Immature natural killer cell (primary cell): Measurements from ENCODE around the gene GID8. TPM values are rescaled to one million over a fixed set of nuclear protein-coding genes. Genes with fewer than 3 reads are reported as not detected.

Experiments used
- DNase-seq, 3 donors: peaks; one replicate each; pipeline ENCODE4 v3.0.0; 2022; ENCODE audit warnings: mixed read lengths in 1 of 3
- H3K27ac Mint-ChIP-seq, 6 donors: one replicate each; pipeline ENCODE4 v1.8.0; 2020; ENCODE audit warnings: mixed read lengths in 6 of 6, mild to moderate bottlenecking in 5 of 6, inconsistent platforms in 4 of 6, moderate library complexity in 3 of 6
- H3K27me3 Mint-ChIP-seq, 3 donors: one replicate each; pipeline ENCODE4 v1.8.0; 2020 to 2021; ENCODE audit warnings: low read depth in 3 of 3, mild to moderate bottlenecking in 3 of 3, mixed read lengths in 3 of 3, moderate library complexity in 3 of 3, inconsistent platforms in 1 of 3
- H3K36me3 Mint-ChIP-seq, 3 donors: one replicate each; pipeline ENCODE4 v1.8.0; 2020; ENCODE audit warnings: mixed read lengths in 3 of 3, inconsistent platforms in 2 of 3, mild to moderate bottlenecking in 2 of 3
- H3K4me1 Mint-ChIP-seq, 2 donors: one replicate each; pipeline ENCODE4 v1.8.0; 2020; ENCODE audit warnings: inconsistent platforms in 2 of 2, mild to moderate bottlenecking in 2 of 2, mixed read lengths in 2 of 2, moderate library complexity in 1 of 2
- H3K4me3 Mint-ChIP-seq, 5 donors: one replicate each; pipeline ENCODE4 v1.8.0; 2020; ENCODE audit warnings: mild to moderate bottlenecking in 5 of 5, mixed read lengths in 5 of 5, inconsistent platforms in 3 of 5, moderate library complexity in 3 of 5
- H3K9me3 Mint-ChIP-seq, 6 donors: one replicate each; pipeline ENCODE4 v1.8.0; 2020; ENCODE audit warnings: mild to moderate bottlenecking in 6 of 6, mixed read lengths in 6 of 6, inconsistent platforms in 4 of 6, moderate library complexity in 3 of 6
- polyA plus RNA-seq, 3 donors: library from polyadenylated mRNA; unstranded; fragments of 300-500 nt; fragmentation: Illumina TruSeq; gene quantifications; one replicate each; pipeline ENCODE4 v1.2.3, GENCODE V29; 2021

The GID8 gene
- polyA plus RNA-seq, 3 donors from 2014 or later = 20.7 to 26.8 (median 21.3) TPM

DNA sequence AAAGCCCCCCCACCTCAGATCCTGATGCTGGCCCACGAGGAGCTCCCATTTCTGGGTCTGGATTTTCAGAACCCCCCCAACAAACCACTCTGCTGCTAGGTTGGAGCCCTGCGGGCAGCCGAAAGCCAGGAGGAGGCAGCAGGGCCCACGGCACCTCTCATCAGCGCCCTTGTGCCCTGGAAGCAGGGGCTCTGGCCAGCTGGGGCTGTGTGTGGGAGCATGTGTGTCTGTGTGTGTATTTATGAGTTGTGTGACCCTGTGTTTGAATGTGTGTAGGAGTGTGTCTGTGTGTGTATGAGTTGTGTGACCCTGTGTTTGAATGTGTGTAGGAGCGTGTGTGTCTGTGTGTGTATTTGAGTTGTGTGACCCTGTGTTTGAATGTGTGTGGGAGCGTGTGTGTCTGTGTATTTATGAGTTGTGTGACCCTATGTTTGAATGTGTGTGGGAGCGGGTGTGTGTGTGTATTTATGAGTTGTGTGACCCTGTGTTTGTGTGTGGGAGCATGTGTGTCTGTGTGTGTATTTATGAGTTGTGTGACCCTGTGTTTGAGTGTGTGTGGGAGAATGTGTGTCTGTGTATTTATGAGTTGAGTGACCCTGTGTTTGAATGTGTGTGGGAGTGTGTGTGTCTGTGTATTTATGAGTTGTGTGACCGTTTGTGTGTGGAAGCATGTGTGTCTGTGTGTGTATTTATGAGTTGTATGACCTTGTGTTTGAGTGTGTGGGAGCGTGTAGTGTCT is 33.4 kb downstream of the GID8 start:
- Mint-ChIP-seq H3K4me1 (peaks cover 14% of the 10 kb centered on the region in 2 donors), H3K9me3 (no peaks in the 10 kb centered on the region), H3K36me3 (no peaks in the 10 kb centered on the region), H3K4me3 (peak overlapping the region in 4 of 5 donors; percentile 8 to 46 (median 28)), H3K27me3 (peaks cover 11 to 25% (median 12%) of the 10 kb centered on the region in 3 donors), H3K27ac (peak overlapping the region in 2 of 6 donors; percentile 16 to 19)
- DNase-seq = no peak

DNA sequence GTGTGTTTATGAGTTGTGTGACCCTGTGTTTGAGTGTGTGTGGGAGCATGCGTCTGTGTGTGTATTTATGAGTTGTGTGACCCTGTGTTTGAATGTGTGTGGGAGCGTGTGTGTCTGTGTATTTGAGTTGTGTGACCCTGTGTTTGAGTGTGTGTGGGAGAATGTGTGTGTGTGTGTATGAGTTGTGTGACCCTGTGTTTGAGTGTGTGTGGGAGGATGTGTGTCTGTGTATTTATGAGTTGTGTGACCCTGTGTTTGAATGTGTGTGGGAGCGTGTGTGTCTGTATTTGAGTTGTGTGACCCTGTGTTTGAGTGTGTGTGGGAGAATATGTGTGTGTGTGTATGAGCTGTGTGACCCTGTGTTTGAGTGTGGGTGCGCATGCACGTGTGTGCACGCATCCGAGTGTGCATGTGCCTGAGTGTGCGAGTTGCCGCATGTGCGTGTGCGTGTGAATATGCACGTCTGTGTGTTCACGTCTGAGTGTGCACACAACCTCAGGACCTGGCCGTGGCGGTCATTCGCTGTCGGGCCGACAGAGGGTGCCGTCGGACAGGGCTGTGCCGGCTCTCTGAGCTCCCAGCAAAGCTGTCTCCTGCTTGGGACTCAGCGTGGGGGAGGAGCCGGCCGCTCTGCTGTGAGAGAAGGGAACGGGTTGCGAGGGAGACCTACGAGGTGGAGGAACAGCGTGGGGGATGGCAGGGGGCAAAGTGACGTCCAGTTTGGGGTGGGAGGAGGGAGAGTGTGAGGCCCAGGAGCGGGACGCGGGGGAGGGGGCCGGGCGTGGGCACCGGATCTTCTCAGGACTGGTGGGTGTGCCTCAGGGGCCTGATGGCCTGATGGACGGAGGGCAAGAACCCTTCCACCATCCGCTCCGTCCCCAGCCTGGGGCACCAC is 34.2 kb downstream of the GID8 start:
- DNase-seq = peak; percentile 75 to 80 (median 77)
- Mint-ChIP-seq H3K27ac (peak overlapping the region in 3 of 6 donors; percentile 18 to 51 (median 22)), H3K9me3 (no peaks in the 10 kb centered on the region), H3K4me1 (peaks cover 14 to 15% of the 10 kb centered on the region in 2 donors), H3K36me3 (no peaks in the 10 kb centered on the region), H3K27me3 (peaks cover 12 to 27% (median 16%) of the 10 kb centered on the region in 3 donors), H3K4me3 (peak overlapping the region; percentile 57 to 79 (median 75))

DNA sequence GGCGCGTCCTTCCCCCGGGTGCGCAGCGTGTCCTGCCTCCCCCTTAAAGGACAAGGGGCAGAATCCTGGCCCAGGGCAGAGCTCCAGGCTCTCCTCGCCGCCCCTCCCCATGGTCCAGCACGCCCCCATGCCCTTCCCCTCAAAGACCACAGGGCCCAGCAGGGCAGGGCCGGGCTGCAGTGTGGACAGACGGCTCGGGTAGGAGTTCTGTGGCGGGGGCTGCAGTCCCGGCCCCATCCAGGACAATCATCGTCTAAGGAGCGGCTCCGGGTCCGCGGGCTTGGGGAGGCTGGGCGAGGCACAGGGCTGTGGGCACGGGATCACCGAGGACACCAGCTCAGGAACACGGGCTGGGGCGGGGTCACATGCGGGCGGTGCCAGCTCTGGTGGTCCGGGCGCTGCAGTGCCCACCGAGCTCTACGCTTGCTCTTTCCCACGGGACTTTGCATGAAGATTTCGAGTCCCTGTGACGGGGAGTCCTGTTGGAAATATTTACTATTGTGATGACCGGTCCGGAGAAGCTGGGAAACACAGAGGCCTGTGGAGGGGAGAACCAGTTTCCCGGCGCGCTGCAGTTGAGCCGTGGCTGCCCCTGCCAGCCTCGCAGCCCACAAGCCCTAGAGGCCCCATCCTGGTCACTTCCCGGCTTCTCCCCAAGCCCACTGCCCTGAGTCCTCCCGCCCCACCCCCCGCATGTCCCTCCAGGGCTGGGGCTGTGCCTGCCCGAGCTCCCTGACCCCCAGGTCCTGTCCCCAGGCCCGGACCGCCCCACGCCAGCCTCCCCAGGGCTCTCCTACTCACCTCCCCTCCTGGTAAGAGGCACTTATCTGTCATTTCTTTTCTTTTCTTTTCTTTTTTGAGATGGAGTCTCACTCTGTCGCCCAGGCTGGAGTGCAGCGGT is 35.1 kb downstream of the GID8 start:
- no peak for DNase-seq
- Mint-ChIP-seq H3K4me3 (peak overlapping the region in 2 of 5 donors; percentile 57 to 75), H3K4me1 (peaks cover 22 to 23% of the 10 kb centered on the region in 2 donors), H3K27ac (no peak overlapping the region), H3K9me3 (no peaks in the 10 kb centered on the region), H3K36me3 (no peaks in the 10 kb centered on the region), H3K27me3 (peaks cover 18 to 36% (median 22%) of the 10 kb centered on the region in 3 donors)

DNA sequence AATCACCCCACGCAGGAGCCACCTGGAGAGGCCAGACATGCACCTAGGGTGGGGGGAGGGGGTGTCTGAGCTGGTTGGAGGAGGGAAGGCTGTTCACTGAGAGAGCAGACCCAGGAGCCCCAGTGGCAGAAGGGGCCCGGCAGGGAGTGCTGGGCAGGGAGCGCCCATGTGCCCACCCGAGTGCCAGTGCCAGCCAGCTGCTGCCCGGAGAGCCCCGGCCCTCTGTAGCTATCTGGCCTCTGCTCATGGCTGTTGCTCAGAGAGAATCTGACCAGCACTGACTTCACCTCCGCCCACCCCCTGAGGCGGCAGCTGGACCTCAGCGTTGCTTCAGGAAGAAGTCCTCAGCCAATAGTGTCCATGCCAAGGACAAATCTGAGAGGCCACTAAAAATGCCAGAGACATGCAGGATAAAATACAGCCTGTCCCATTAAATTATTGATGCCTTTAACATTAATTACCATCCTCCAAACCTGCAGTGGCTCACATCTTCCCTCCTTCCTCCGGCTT is 37.4 kb downstream of the GID8 start:
- Mint-ChIP-seq H3K27ac (no peak overlapping the region), H3K27me3 (peaks cover 19 to 46% (median 31%) of the 10 kb centered on the region in 3 donors), H3K36me3 (no peaks in the 10 kb centered on the region), H3K9me3 (no peaks in the 10 kb centered on the region), H3K4me1 (peaks cover 35 to 41% of the 10 kb centered on the region in 2 donors), H3K4me3 (no peak overlapping the region)
- no peak for DNase-seq

DNA sequence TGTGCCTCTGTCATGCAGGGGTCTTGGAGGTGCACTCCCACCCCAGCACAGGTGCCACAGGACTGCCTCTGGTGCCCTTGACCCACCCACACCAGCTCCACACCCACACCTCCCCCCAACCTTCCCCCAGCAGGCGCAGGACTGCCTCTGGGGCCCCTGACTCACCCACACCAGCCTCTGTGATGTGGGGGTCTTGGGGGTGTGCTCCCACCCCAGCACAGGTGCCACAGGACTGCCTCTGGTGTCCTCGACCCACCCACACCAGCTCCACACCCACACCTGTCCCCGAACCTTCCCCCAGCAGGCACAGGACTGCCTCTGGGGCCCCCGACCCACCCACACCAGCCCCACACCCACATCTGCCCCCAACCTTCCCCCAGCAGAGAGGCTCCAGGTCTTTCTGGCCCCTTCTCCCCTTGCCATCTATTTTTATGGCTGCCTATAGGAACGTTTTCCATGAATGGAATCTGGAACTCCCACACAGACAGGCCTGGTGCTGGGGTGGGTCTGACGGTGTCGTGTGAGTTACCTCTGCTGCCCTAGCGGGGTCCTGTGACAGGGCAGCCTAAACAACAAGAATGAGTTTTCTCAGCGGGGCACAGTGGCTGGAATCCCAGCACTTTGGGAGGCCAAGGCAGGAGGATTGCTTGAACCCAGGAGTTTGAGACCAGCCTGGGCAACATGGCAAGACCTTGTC is 38.0 kb downstream of the GID8 start:
- Mint-ChIP-seq H3K36me3 (no peaks in the 10 kb centered on the region), H3K27me3 (peaks cover 19 to 46% (median 34%) of the 10 kb centered on the region in 3 donors), H3K4me3 (no peak overlapping the region), H3K9me3 (no peaks in the 10 kb centered on the region), H3K4me1 (peaks cover 41 to 45% of the 10 kb centered on the region in 2 donors), H3K27ac (peak overlapping the region in 5 of 6 donors; percentile 16 to 69 (median 30))
- no peak for DNase-seq

DNA sequence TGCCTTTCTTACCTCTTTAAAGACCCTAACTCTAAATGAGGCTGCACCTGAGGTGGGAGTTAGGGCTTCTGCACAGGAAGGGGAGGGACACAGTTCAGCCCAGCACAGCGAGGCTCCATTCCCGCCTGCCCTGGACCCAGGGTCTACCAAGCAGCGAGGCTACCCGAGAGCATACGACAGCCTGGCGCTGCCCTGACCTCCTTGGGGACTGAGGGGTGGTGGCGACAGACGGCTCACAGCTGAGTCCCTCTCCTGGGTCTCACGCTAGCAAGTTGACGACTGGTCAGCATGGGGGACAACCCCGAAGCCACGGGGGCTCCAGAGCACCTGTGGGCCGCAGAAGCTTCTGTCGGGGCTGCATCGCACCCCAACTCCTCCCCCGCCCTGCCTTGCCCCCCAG is 38.9 kb downstream of the GID8 start:
- Mint-ChIP-seq H3K4me1 (peaks cover 44 to 46% of the 10 kb centered on the region in 2 donors), H3K27me3 (peaks cover 20 to 41% (median 32%) of the 10 kb centered on the region in 3 donors), H3K4me3 (no peak overlapping the region), H3K27ac (peak overlapping the region in 2 of 6 donors; percentile 69 to 74), H3K9me3 (no peaks in the 10 kb centered on the region), H3K36me3 (no peaks in the 10 kb centered on the region)
- no peak for DNase-seq

DNA sequence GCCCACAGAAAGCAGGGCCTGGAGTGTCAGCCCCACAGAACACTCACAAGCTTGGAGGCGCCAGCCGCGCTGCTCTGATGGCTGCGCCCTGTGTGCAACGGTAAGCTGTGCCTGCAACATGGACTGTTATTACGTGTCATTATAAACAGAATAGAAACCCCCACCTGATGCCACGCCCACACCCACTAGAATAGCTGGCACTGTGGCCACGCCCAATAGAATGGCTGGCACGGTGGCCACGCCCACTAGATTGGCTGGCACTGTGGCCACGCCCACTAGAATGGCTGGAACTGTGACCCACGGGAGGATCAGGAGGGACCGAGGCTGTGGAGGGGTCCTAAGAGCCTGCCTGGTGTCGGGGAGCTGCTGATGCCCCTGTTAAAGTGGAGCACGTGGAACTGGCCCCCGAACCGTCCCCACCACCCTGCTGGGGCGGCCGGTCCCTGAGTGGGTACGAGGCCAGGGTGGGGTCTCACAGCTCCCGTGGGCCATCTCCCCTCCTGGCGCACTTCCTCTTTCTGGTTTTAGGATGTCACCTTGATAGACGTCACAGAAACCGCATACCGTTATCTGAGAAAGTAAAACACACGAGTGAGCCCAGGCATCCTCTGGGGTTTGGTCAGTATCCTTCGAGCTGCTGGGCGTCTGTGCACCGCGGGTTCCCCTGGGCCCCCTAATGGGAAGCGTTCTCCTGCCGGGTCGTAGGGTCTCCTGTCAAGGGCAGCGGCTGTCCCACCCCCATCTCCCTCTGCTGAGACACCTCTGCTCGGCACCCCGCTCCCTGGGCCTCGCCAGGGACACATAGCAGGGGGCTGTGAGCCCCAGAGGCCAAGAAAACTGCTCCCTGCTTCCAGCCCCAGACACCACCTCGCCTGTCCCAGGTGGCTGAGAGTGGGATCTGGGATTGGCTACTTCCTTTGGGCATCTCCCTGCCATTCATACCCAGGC is 39.9 kb downstream of the GID8 start:
- peak; percentile 74 to 76 (median 74) for DNase-seq
- no peaks in the 10 kb centered on the region for H3K9me3 Mint-ChIP-seq
- peak overlapping the region in 5 of 6 donors; percentile 59 to 88 (median 74) for H3K27ac Mint-ChIP-seq
- peaks cover 46 to 48% of the 10 kb centered on the region in 2 donors for H3K4me1 Mint-ChIP-seq
- H3K4me3 Mint-ChIP-seq = peak overlapping the region; percentile 21 to 68 (median 38)
- H3K36me3 Mint-ChIP-seq = no peaks in the 10 kb centered on the region
- peaks cover 17 to 40% (median 29%) of the 10 kb centered on the region in 3 donors for H3K27me3 Mint-ChIP-seq

DNA sequence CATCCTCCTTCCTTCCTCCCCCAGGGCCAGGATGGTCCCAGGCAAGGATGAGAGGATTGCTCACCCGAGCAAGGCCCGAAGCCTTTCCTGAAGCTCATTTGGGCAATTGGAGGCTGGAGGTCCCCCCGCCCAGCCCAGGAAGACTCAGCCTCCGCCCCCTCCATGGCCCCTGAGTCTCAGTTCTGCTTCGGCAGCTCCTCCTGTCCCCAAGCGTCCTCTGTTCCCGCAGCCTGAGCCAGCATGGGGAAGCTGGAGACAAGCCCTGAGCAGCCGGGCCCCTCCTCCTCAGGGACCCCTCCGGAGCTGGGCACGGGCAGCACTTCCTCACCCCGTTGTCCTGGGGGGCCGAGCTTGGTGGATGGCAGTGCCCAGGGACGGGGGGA is 40.6 kb downstream of the GID8 start:
- Mint-ChIP-seq H3K4me1 (peaks cover 46 to 49% of the 10 kb centered on the region in 2 donors), H3K36me3 (no peaks in the 10 kb centered on the region), H3K27ac (peak overlapping the region in 5 of 6 donors; percentile 59 to 87 (median 74)), H3K4me3 (peak overlapping the region in 3 of 5 donors; percentile 32 to 60 (median 38)), H3K9me3 (no peaks in the 10 kb centered on the region), H3K27me3 (peaks cover 15 to 40% (median 25%) of the 10 kb centered on the region in 3 donors)
- no peak for DNase-seq

DNA sequence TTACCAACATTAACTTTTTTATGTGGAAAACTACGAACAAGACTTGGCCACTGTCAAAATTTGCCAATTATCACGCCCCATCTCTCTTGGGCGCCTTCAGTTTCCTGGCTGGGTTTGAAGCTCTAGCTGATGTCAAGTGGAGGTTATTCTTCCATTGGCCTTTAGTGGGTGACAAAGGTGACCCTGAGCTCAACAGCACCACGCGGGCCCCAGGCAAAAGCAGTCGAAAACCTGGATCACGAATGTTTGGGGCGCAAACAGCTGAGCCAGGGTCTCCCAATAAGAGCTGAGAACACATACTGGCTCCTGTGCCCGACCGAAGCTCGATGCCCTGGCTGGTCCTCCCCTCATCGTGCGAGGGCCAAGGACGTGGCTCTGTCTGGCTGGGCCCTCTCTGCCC is 41.4 kb downstream of the GID8 start:
- H3K4me1 Mint-ChIP-seq = peaks cover 46 to 48% of the 10 kb centered on the region in 2 donors
- no peaks in the 10 kb centered on the region for H3K9me3 Mint-ChIP-seq
- peak overlapping the region in 4 of 5 donors; percentile 27 to 50 (median 30) for H3K4me3 Mint-ChIP-seq
- no peaks in the 10 kb centered on the region for H3K36me3 Mint-ChIP-seq
- peak overlapping the region in 3 of 6 donors; percentile 40 to 78 (median 64) for H3K27ac Mint-ChIP-seq
- peaks cover 17 to 37% (median 27%) of the 10 kb centered on the region in 3 donors for H3K27me3 Mint-ChIP-seq
- DNase-seq = no peak

DNA sequence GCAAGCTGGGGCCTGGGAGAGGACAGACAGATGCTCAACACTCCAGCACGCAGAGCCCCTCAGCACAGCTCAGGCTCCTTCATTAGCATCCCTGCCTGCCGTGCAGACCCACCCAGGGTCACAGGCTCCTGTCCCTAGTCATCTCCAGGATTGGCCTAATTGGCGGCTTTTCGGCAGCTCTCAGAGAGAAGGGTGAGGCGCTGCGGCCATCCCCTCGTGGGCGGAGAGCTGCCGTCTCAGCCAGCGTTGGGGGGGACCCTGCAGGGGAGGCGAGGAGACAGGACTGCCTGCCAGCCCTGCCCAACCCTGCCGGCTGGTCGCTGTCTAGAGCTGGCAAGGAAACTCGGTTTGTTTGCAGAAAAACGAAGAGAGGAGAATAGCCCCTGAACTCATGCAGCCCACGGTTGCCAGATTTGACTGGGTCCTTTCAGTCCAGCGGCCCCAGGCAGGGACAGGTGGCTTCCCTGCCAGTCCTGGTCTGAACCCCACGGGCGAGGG is 42.0 kb downstream of the GID8 start:
- Mint-ChIP-seq H3K4me3 (peak overlapping the region in 4 of 5 donors; percentile 27 to 44 (median 36)), H3K27me3 (peaks cover 17 to 31% (median 27%) of the 10 kb centered on the region in 3 donors)

DNA sequence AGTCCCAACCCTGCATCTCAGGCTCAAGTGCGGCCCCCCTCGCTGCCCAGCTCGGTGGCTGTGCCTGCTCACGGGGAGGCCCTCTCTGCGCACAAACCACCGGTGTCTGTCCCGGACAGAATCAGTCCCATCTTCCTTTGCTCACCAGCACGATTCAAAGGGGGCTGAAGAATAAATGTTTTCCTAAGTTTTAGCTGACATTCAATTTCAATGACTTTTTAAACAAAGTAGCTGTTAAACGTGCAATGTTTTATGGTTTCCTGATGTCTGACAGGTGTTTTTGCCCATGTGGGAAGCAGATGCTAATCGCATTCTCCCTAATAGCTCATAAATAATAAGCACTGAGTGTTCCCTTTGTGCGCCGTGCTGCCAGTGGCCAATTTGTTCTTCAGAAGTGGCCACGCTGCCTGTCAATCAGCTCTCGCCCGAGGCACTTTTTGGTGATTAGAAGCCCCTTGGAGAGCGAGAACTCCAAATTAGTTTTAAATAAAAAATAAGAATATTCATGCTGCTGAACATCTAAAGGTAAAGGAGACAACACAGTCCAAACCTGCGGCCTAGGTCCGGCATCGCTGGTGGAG is 42.5 kb downstream of the GID8 start:
- H3K27ac Mint-ChIP-seq = peak overlapping the region in 2 of 6 donors; percentile 55 to 65
- H3K27me3 Mint-ChIP-seq = peaks cover 18 to 31% (median 27%) of the 10 kb centered on the region in 3 donors
- H3K36me3 Mint-ChIP-seq = no peaks in the 10 kb centered on the region
- DNase-seq = no peak
- peak overlapping the region in 3 of 5 donors; percentile 34 to 44 (median 38) for H3K4me3 Mint-ChIP-seq
- H3K9me3 Mint-ChIP-seq = no peaks in the 10 kb centered on the region
- peaks cover 46 to 48% of the 10 kb centered on the region in 2 donors for H3K4me1 Mint-ChIP-seq

More for the DNA sequence above, 42.0 kb downstream of the GID8 start:
- Mint-ChIP-seq H3K4me1 (peaks cover 46 to 48% of the 10 kb centered on the region in 2 donors), H3K9me3 (no peaks in the 10 kb centered on the region), H3K27ac (peak overlapping the region in 1 of 6 donors; percentile 36), H3K36me3 (no peaks in the 10 kb centered on the region)
- no peak for DNase-seq
